B cell (primary cell): ENCODE measurements around the gene ELOVL6.

Experiments
- EZH2 ChIP-seq: IDR thresholded peaks from 2 replicates; pipeline ENCODE4 v1.6.1; 2012; ENCODE audit warnings: borderline replicate concordance, low read depth, mild to moderate bottlenecking, moderate library complexity, low read length; ENCODE audit not compliant: insufficient read depth, poor library complexity, severe bottlenecking
- TF ChIP-seq, protein P1 (sequence below): fragments of 200-600 bp; IDR thresholded peaks from one replicate; pipeline ENCODE4 v1.8.0; 2022; ENCODE audit warnings: antibody characterized with exemption, mild to moderate bottlenecking

DNA sequence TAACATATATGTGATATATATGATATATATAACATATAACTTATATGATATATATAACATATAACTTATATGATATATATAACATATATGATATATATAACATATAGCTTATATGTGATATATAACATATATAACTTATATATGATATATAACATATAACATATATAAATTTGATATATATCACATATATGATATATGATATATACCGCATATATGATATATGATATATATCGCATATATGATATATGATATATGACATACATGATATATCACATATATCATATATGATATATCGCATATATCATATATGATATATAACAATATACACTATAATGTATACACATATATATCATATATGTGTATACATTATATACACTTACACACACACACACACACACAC lies 114.3 kb downstream of the ELOVL6 start:
- TF ChIP-seq, protein P1, sequence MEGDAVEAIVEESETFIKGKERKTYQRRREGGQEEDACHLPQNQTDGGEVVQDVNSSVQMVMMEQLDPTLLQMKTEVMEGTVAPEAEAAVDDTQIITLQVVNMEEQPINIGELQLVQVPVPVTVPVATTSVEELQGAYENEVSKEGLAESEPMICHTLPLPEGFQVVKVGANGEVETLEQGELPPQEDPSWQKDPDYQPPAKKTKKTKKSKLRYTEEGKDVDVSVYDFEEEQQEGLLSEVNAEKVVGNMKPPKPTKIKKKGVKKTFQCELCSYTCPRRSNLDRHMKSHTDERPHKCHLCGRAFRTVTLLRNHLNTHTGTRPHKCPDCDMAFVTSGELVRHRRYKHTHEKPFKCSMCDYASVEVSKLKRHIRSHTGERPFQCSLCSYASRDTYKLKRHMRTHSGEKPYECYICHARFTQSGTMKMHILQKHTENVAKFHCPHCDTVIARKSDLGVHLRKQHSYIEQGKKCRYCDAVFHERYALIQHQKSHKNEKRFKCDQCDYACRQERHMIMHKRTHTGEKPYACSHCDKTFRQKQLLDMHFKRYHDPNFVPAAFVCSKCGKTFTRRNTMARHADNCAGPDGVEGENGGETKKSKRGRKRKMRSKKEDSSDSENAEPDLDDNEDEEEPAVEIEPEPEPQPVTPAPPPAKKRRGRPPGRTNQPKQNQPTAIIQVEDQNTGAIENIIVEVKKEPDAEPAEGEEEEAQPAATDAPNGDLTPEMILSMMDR = no peak
- no peak for TF ChIP-seq EZH2
